C4-2B (cell line): ENCODE measurements around the gene SLC7A8.

Source experiments
- H3K27ac ChIP-seq: fragments of 450-650 bp; 2 replicates; pipeline ENCODE4 v1.5.1; 2017
- ZFX ChIP-seq: fragments of 450-650 bp; IDR thresholded peaks from 2 replicates; pipeline ENCODE4 v1.6.1; 2017
- TF ChIP-seq, protein P1 (sequence below): fragments of 450-650 bp; conservative IDR thresholded peaks from 2 replicates; pipeline ENCODE4 v1.5.1; 2017; ENCODE audit warnings: mild to moderate bottlenecking

Gene SLC7A8

GRCh38 chr14:23154964-23155587 is 28.4 kb downstream of the SLC7A8 start:
- H3K27ac ChIP-seq, result peak overlapping the region; percentile 97
- TF ChIP-seq, protein P1, sequence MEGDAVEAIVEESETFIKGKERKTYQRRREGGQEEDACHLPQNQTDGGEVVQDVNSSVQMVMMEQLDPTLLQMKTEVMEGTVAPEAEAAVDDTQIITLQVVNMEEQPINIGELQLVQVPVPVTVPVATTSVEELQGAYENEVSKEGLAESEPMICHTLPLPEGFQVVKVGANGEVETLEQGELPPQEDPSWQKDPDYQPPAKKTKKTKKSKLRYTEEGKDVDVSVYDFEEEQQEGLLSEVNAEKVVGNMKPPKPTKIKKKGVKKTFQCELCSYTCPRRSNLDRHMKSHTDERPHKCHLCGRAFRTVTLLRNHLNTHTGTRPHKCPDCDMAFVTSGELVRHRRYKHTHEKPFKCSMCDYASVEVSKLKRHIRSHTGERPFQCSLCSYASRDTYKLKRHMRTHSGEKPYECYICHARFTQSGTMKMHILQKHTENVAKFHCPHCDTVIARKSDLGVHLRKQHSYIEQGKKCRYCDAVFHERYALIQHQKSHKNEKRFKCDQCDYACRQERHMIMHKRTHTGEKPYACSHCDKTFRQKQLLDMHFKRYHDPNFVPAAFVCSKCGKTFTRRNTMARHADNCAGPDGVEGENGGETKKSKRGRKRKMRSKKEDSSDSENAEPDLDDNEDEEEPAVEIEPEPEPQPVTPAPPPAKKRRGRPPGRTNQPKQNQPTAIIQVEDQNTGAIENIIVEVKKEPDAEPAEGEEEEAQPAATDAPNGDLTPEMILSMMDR, result no peak
- TF ChIP-seq ZFX, result no peak

DNA sequence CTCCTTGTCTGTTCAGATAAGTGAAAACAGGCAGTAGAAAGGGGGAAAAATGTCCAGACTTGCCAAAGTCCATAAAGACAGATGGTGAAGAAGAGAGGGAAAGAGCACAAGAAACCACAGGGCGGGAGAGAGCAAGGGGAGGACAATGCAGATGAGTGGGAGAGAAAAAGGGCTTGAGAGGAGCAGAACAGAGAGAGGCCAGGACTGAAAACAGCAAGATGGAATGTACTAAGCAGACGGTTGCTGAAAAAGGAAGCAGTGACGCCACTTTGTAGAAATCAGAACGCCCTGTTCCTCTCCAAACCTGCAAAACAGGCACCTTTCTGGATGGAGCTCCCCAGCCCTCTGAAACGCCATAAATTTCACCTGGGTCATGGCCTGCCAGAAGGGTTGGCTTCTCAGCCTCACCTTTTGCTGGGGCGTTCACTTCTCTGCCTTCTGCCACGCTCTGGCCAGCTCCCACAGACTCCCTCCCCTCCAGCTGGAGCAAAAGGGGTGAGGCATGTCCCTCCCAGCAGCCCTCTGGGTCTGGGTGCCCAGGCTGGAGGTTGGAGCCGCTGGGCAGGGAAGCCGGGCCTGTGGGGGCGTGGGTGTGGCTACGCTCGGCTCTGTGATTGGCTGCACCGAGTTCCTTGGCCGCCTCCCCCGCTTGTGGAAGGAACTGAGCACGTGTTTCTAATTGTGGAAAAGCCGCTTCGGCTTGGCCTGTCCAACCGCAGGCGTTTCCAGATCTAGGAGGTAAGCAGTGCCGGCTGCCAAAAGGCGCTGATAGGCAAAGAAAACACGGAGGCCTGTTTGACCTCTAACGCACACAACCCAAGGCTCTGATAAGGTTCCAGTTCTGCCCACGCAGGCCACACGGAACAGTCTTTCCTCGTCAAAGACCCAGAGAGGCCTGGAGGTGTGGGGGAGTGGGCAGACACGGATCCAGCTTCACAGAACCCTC is 29.3 kb downstream of the SLC7A8 start:
- TF ChIP-seq ZFX, result no peak
- TF ChIP-seq, protein P1, result no peak
- peak overlapping the region; percentile 97 for H3K27ac ChIP-seq

- TF ChIP-seq, protein P1, result no peak
- TF ChIP-seq ZFX, result no peak
- H3K27ac ChIP-seq, result no peak overlapping the region
Observed at GRCh38 chr14:23151342-23151741, 32.1 kb downstream of the SLC7A8 start.

GRCh38 chr14:23149745-23150144 is 33.7 kb downstream of the SLC7A8 start:
- TF ChIP-seq, protein P1, result no peak
- TF ChIP-seq ZFX, result no peak
- no peak overlapping the region for H3K27ac ChIP-seq

DNA sequence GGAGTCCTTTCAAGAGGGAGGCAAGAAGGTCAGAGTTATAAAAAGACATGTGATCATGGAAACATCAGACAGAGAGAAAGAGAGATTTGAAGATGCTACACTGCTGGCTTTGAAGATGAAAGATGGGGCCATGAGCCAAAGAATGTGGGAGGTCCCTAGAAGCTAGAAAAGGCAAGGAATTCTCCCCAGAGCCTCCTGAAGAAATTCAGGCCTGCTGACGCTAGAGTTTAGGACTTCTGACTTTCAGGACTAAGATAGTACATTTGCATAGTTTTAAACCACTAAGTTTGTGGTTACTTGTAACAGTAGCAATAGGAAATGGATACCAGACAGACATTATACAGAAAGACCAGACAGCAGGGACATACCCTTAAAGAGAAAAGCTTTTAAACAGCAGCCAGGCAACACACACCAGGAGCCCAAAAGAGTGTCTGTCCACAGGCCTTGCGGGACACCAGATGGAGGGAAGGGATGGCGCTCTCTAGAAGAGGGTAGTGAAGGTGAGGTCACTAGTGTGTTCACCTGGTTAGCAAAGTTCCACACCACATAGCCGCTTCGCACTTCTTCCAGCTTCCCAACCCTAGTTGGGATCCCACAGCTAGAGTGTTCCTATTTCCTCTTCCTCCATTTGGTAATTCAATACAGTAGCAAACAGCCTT is 34.7 kb downstream of the SLC7A8 start:
- H3K27ac ChIP-seq, result no peak overlapping the region
- no peak for TF ChIP-seq ZFX
- TF ChIP-seq, protein P1, result no peak

DNA sequence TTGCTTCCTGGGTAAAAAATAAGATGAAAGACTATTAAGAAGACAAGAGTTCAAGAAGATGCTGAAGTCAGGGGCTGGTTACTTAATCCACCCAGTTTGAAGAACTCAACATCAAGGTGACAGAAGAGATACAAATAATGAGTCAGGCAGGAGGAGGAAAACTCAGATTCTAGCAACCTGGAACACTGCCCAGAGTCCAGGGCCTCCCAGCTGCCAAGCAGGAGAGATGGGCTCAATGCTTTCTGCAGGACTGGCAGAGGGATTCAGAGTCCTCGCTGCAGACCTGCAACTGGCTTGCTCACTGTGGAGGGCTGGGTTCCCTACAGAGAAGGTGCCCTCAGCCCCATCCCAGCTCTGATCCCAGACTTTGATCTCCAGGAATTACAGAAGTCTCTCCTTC is 35.8 kb downstream of the SLC7A8 start:
- no peak overlapping the region for H3K27ac ChIP-seq
- TF ChIP-seq, protein P1, result no peak
- TF ChIP-seq ZFX, result no peak

DNA sequence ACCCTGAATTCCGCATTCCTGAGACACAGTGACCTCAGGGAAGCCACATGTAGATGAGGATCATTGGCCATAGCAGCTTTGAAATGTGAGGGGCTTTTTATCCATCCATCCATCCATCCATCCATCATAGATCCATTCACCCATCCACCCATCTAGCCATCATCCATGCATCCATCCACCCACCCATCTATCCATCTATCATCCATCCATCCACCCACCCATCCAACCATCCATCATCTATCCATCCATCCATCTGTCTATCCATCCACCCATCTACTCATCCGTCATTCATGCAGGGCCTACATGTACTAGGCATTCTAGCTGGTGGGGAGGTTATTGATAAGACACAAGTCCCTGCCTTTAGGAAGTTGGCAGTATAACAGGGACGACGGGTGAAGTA is 36.5 kb downstream of the SLC7A8 start:
- no peak for TF ChIP-seq ZFX
- TF ChIP-seq, protein P1, result no peak
- no peak overlapping the region; the same call in 1 of the 2 replicates for H3K27ac ChIP-seq
